ENCODE data around the gene SIX1. TPM values are rescaled to one million over a fixed set of nuclear protein-coding genes. Genes with fewer than 3 reads are reported as not detected.

The SIX1 gene
- total RNA-seq, 4 donors from 2014 or later: 0.21 to 1.2 (median 1.0) TPM; not detected in 1

- H3K4me3 ChIP-seq (ENCODE audit: low read depth, poor library complexity, severe bottlenecking): peak overlapping the region; percentile 51
- WGBS, 2 donors: 5 to 6% methylated on average over 47 of the region's 47 CpGs
- intact Hi-C loops (cut with DNase I; ENCODE audit: low total_unique reads): no loop called here
- no peak for DNase-seq (ENCODE audit: low spot score in 2 of 2)
- no peak for TF ChIP-seq CTCF (IDR thresholded peaks at IDR 0.05)
These were observed 8.4 kb upstream of the SIX1 start for GRCh38 chr14:60657456-60658210.

GRCh38 chr14:60656686-60657455 is 7.6 kb upstream of the SIX1 start:
- peak overlapping the region; percentile 51 for H3K4me3 ChIP-seq (ENCODE audit: low read depth, poor library complexity, severe bottlenecking)
- intact Hi-C loops (cut with DNase I; ENCODE audit: low total_unique reads): no loop called here
- DNase-seq (ENCODE audit: low spot score in 2 of 2): peak in 1 of 2 donors; percentile 85
- TF ChIP-seq CTCF (IDR thresholded peaks at IDR 0.05) (no peak), POLR2A (IDR thresholded peaks at IDR 0.05) (no peak)
- 4 to 5% methylated on average over 58 to 72 of the region's 75 CpGs for WGBS, 2 donors

- no peak for TF ChIP-seq CTCF (IDR thresholded peaks at IDR 0.05)
- TF ChIP-seq POLR2A (IDR thresholded peaks at IDR 0.05): no peak
- DNase-seq (ENCODE audit: low spot score in 2 of 2): no peak
- H3K4me3 ChIP-seq (ENCODE audit: low read depth, poor library complexity, severe bottlenecking): peak overlapping the region; percentile 51
- WGBS, 2 donors: 38 to 41% methylated on average over 35 of the region's 36 CpGs
- intact Hi-C loops (cut with DNase I; ENCODE audit: low total_unique reads): no loop called here
These were observed 6.8 kb upstream of the SIX1 start for GRCh38 chr14:60655898-60656685.

GRCh38 chr14:60655119-60655897 is 6.0 kb upstream of the SIX1 start:
- H3K4me3 ChIP-seq (ENCODE audit: low read depth, poor library complexity, severe bottlenecking): no peak overlapping the region
- WGBS, 2 donors: 33 to 41% methylated on average over 29 of the region's 29 CpGs
- TF ChIP-seq POLR2A (IDR thresholded peaks at IDR 0.05): no peak
- TF ChIP-seq CTCF (IDR thresholded peaks at IDR 0.05): no peak
- intact Hi-C loops (cut with DNase I; ENCODE audit: low total_unique reads): no loop called here
- DNase-seq (ENCODE audit: low spot score in 2 of 2): no peak

GRCh38 chr14:60654334-60654821 is 5.1 kb upstream of the SIX1 start:
- 42 to 54% methylated on average over 3 of the region's 3 CpGs for WGBS, 2 donors
- no peak overlapping the region for H3K4me3 ChIP-seq (ENCODE audit: low read depth, poor library complexity, severe bottlenecking)
- TF ChIP-seq CTCF (IDR thresholded peaks at IDR 0.05): no peak
- no peak for TF ChIP-seq POLR2A (IDR thresholded peaks at IDR 0.05)
- no peak for DNase-seq (ENCODE audit: low spot score in 2 of 2)
- intact Hi-C loops (cut with DNase I; ENCODE audit: low total_unique reads): no loop called here

Measured in lower leg skin (tissue), 4 donors.